Activated naive CD8-positive, alpha-beta T cell treated with anti-CD3 and anti-CD28 coated beads, Interleukin-2, amount 50 U/mL, for 24 hours (primary cell): ENCODE data around the gene IGFALS.
A peak's percentile ranks its signal among the peaks of the same experiment; 100 is the strongest.

Experiments
- ATAC-seq: fragments of 150-1000 bp; cut with Tn5 transposase; one replicate; pipeline ENCODE4 v1.10.0; 2021
- DNase-seq: peaks from one replicate; pipeline ENCODE4 v3.0.0; 2021
- H3K27ac Mint-ChIP-seq: one replicate; pipeline ENCODE4 v1.8.0; 2021; ENCODE audit warnings: mild to moderate bottlenecking, mixed read lengths
- H3K27me3 Mint-ChIP-seq: one replicate; pipeline ENCODE4 v1.8.0; 2021; ENCODE audit warnings: mixed read lengths
- H3K36me3 Mint-ChIP-seq: one replicate; pipeline ENCODE4 v1.8.0; 2021; ENCODE audit warnings: low read depth, mixed read lengths
- H3K4me1 Mint-ChIP-seq: one replicate; pipeline ENCODE4 v1.8.0; 2021; ENCODE audit warnings: mixed read lengths
- H3K4me3 Mint-ChIP-seq: one replicate; pipeline ENCODE4 v1.8.0; 2021; ENCODE audit warnings: mild to moderate bottlenecking, moderate library complexity, mixed read lengths
- H3K9me3 Mint-ChIP-seq: one replicate; pipeline ENCODE4 v1.8.0; 2021; ENCODE audit warnings: mixed read lengths

IGFALS gene

GRCh38 chr16:1793578-1794220 lies at the start of gene IGFALS:
Gene IGFALS, minus strand, starts transcription at chr16:1793705. Its CDS starts 53 bp downstream, at chr16:1793652.
- peaks cover 6% of the 10 kb centered on the region for H3K36me3 Mint-ChIP-seq
- no peak within 1 kb of the TSS for H3K27ac Mint-ChIP-seq
- ATAC-seq: no peak
- no peaks in the 10 kb centered on the region for H3K27me3 Mint-ChIP-seq
- no peak within 1 kb of the TSS for H3K4me3 Mint-ChIP-seq
- H3K4me1 Mint-ChIP-seq: no peaks in the 10 kb centered on the region
- H3K9me3 Mint-ChIP-seq: peaks cover 3% of the 10 kb centered on the region
- DNase-seq: no peak

DNA sequence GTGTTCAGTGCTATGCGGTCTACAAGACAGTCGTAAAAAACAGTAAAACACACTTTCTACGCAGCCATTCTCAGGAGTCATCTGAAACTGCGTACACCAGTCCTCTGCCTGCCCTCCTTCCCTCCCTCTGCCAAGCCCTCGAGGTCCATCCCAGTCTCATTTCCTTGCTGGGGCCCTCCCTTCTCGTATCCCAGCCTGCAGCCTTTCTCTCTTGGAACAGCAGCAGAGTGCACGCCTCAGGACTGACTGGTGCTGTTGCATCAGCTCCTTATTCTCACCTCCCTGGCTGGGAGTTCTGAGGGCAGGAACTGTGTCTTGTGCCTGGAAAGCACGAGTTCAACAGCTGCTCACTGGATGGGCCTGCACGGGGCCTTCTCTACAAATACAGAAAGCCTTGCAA lies 46.0 kb upstream of the IGFALS start:
- Mint-ChIP-seq H3K4me3 (no peak overlapping the region), H3K9me3 (no peaks in the 10 kb centered on the region), H3K27ac (no peak overlapping the region), H3K27me3 (no peaks in the 10 kb centered on the region), H3K36me3 (no peaks in the 10 kb centered on the region), H3K4me1 (no peaks in the 10 kb centered on the region)
- ATAC-seq (no peak), DNase-seq (no peak)

DNA sequence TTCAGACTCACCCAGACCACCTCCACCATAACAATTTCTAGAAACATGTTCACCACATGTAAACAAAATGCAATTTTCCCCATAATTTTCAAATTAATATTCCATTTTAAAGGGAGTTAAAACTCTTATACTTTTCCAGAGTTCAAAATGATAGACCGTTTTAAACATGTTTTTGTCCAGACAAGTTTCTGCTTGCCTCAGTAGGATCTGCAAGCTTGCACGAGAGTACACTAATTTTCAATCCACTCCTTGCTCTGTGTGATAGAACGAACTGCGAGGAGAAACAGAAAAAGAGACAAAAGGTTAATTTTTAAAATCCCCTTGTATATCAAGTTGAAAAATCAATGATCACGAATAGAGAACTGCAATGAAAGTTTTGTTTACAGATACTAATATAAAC lies 40.6 kb upstream of the IGFALS start:
- ATAC-seq: no peak
- Mint-ChIP-seq H3K4me1 (peaks cover 11% of the 10 kb centered on the region), H3K36me3 (peaks cover 2% of the 10 kb centered on the region), H3K27me3 (no peaks in the 10 kb centered on the region), H3K9me3 (no peaks in the 10 kb centered on the region), H3K27ac (no peak overlapping the region), H3K4me3 (no peak overlapping the region)
- no peak for DNase-seq

GRCh38 chr16:1832838-1833454 lies 39.4 kb upstream of the IGFALS start:
- Mint-ChIP-seq H3K27me3 (no peaks in the 10 kb centered on the region), H3K4me1 (peaks cover 21% of the 10 kb centered on the region), H3K36me3 (peaks cover 2% of the 10 kb centered on the region), H3K4me3 (no peak overlapping the region), H3K9me3 (no peaks in the 10 kb centered on the region), H3K27ac (no peak overlapping the region)
- no peak for ATAC-seq
- no peak for DNase-seq

- H3K36me3 Mint-ChIP-seq: peaks cover 2% of the 10 kb centered on the region
- peaks cover 33% of the 10 kb centered on the region for H3K4me1 Mint-ChIP-seq
- ATAC-seq (no peak), DNase-seq (no peak)
- no peaks in the 10 kb centered on the region for H3K9me3 Mint-ChIP-seq
- H3K27ac Mint-ChIP-seq: no peak overlapping the region
- H3K27me3 Mint-ChIP-seq: no peaks in the 10 kb centered on the region
- no peak overlapping the region for H3K4me3 Mint-ChIP-seq
Observed at GRCh38 chr16:1831186-1832075, 37.9 kb upstream of the IGFALS start.

- no peak for ATAC-seq
- H3K4me3 Mint-ChIP-seq: no peak overlapping the region
- no peak overlapping the region for H3K27ac Mint-ChIP-seq
- H3K27me3 Mint-ChIP-seq: no peaks in the 10 kb centered on the region
- H3K9me3 Mint-ChIP-seq: no peaks in the 10 kb centered on the region
- peaks cover 2% of the 10 kb centered on the region for H3K36me3 Mint-ChIP-seq
- DNase-seq: no peak
- peaks cover 40% of the 10 kb centered on the region for H3K4me1 Mint-ChIP-seq
Observed at GRCh38 chr16:1830213-1830612, 36.7 kb upstream of the IGFALS start.

GRCh38 chr16:1828645-1829410 lies 35.3 kb upstream of the IGFALS start:
- ATAC-seq: no peak
- H3K4me3 Mint-ChIP-seq: peak overlapping the region; percentile 90
- peaks cover 50% of the 10 kb centered on the region for H3K4me1 Mint-ChIP-seq
- no peak for DNase-seq
- H3K27me3 Mint-ChIP-seq: no peaks in the 10 kb centered on the region
- peaks cover 2% of the 10 kb centered on the region for H3K36me3 Mint-ChIP-seq
- H3K9me3 Mint-ChIP-seq: no peaks in the 10 kb centered on the region
- no peak overlapping the region for H3K27ac Mint-ChIP-seq

- peak within 1 kb of the TSS; percentile 89 for H3K27ac Mint-ChIP-seq
- no peaks in the 10 kb centered on the region for H3K9me3 Mint-ChIP-seq
- peaks cover 52% of the 10 kb centered on the region for H3K4me1 Mint-ChIP-seq
- peak within 1 kb of the TSS; percentile 90 for H3K4me3 Mint-ChIP-seq
- H3K36me3 Mint-ChIP-seq: peaks cover 2% of the 10 kb centered on the region
- peak; percentile 90 for DNase-seq
- peak; percentile 89 for ATAC-seq
- H3K27me3 Mint-ChIP-seq: no peaks in the 10 kb centered on the region
Observed at GRCh38 chr16:1826691-1827573, 33.4 kb upstream of the IGFALS start, which contains the start of the genes FAHD1 and HAGH. Gene FAHD1, plus strand, starts transcription at chr16:1827206. Its CDS starts 33 bp downstream, at chr16:1827239. Gene HAGH, minus strand, starts transcription at chr16:1826825. Its CDS starts 38 bp downstream, at chr16:1826787.

GRCh38 chr16:1825864-1826690 lies 32.6 kb upstream of the IGFALS start:
- peak overlapping the region; percentile 77 for H3K4me3 Mint-ChIP-seq
- H3K9me3 Mint-ChIP-seq: no peaks in the 10 kb centered on the region
- ATAC-seq (peak; percentile 78), DNase-seq (peak; percentile 70)
- H3K27ac Mint-ChIP-seq: peak overlapping the region; percentile 81
- no peaks in the 10 kb centered on the region for H3K27me3 Mint-ChIP-seq
- H3K4me1 Mint-ChIP-seq: peaks cover 52% of the 10 kb centered on the region
- peaks cover 2% of the 10 kb centered on the region for H3K36me3 Mint-ChIP-seq

GRCh38 chr16:1825381-1825863 lies 31.9 kb upstream of the IGFALS start:
- H3K4me3 Mint-ChIP-seq: peak overlapping the region; percentile 77
- peak overlapping the region; percentile 81 for H3K27ac Mint-ChIP-seq
- DNase-seq (no peak), ATAC-seq (no peak)
- H3K4me1 Mint-ChIP-seq: peaks cover 50% of the 10 kb centered on the region
- H3K36me3 Mint-ChIP-seq: peaks cover 2% of the 10 kb centered on the region
- H3K27me3 Mint-ChIP-seq: no peaks in the 10 kb centered on the region
- H3K9me3 Mint-ChIP-seq: no peaks in the 10 kb centered on the region

DNA sequence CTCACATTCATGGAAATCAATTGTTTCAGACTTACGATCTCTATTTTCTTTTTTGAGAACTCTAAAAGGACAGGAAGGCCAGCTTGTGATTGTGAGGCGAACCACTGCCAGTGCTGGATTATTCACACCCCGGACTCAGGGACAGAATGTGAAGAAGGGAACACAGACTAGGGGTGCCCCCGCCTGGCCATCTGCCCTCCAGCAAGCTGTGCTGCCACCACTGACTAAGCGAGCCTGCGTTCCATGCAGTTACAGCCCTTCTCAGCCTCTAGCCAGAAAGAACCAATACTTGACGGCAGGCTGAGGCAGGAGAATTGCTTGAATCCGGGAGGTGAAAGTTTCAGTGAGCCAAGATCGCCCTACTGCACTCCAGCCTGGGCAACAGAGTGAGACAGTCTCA lies 30.3 kb upstream of the IGFALS start:
- DNase-seq (peak; percentile 20), ATAC-seq (no peak)
- Mint-ChIP-seq H3K27me3 (no peaks in the 10 kb centered on the region), H3K27ac (no peak overlapping the region), H3K9me3 (no peaks in the 10 kb centered on the region), H3K4me3 (no peak overlapping the region), H3K36me3 (no peaks in the 10 kb centered on the region), H3K4me1 (peaks cover 38% of the 10 kb centered on the region)

- ATAC-seq (no peak), DNase-seq (no peak)
- H3K4me3 Mint-ChIP-seq: no peak overlapping the region
- peaks cover 31% of the 10 kb centered on the region for H3K4me1 Mint-ChIP-seq
- H3K9me3 Mint-ChIP-seq: no peaks in the 10 kb centered on the region
- H3K36me3 Mint-ChIP-seq: no peaks in the 10 kb centered on the region
- no peak overlapping the region for H3K27ac Mint-ChIP-seq
- H3K27me3 Mint-ChIP-seq: no peaks in the 10 kb centered on the region
Observed at GRCh38 chr16:1822801-1823200, 29.3 kb upstream of the IGFALS start.
